ENCODE measurements around the gene ANKFY1. TPM values are rescaled to one million over a fixed set of nuclear protein-coding genes. Genes with fewer than 3 reads are reported as not detected.

ANKFY1 gene
- total RNA-seq, 1 experiment from 2014 or later, result 38.9 TPM

DNA sequence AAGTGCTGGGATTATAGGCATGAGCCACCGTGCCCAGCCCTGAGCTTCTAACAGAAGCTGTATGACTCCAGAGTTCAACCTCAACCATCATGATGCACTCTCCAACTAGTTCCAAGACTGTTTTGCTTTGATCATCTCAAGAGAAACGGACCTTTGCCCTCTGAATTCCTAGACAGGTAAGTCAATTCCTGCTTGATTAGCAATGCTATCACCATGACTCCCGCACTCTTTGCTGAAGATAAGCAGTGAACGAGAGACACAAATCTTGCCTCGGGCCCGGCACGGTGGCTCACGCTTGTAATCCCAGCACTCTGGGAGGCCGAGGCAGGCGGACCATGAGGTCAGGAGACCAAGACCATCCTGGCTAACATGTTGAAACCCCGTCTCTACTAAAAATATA, 22.2 kb downstream of the ANKFY1 start:
- Histone ChIP-seq H3K9ac (ENCODE audit: low read length) (no peak overlapping the region), H3K4me3 (replicated peaks in 1 of 2; ENCODE audit: low read depth in 1 of 2, low read length in 2 of 2) (no peak overlapping the region), H3K36me3 (ENCODE audit: control insufficient read depth in 1 of 2, insufficient read depth in 2 of 2, low read length in 2 of 2) (peaks cover 0 to 10% of the 10 kb centered on the region in 2 experiments; a peak in 2 of 4 replicates), H3K4me2 (ENCODE audit: low read length) (no peak overlapping the region), H3K9me3 (ENCODE audit: control insufficient read depth in 1 of 2, insufficient read depth in 1 of 2, low read depth in 1 of 2, low read length in 2 of 2) (no peaks in the 10 kb centered on the region), H3K4me1 (ENCODE audit: control insufficient read depth in 1 of 2, insufficient read depth in 2 of 2, low read length in 2 of 2) (no peaks in the 10 kb centered on the region; a peak in 1 of 4 replicates), H2AFZ (ENCODE audit: low read depth, low read length, poor library complexity, severe bottlenecking) (no peak overlapping the region), H3K79me2 (ENCODE audit: insufficient read depth, low read length) (peaks cover 24% of the 10 kb centered on the region), H3K9me2 (ENCODE audit: insufficient read depth) (no peaks in the 10 kb centered on the region), H3K27me3 (ENCODE audit: insufficient read depth, low read length) (no peaks in the 10 kb centered on the region), H4K20me1 (ENCODE audit: insufficient read depth) (no peaks in the 10 kb centered on the region), H3K27ac (ENCODE audit: low read depth, low read length) (no peak overlapping the region)
- ChIA-PET POLR2A (no interaction called here), CTCF (no interaction called here), RAD21 (ENCODE audit: low non-redundant PET in 1 of 2, low total read pairs in 2 of 2, uncharacterized antibody in 2 of 2, unreplicated experiment in 2 of 2) (no interaction called here)
- DNase-seq (ENCODE audit: low read depth, low spot score), result no peak
- TF ChIP-seq EGR1 (IDR thresholded peaks at IDR 0.05; ENCODE audit: low read depth) (no peak), RAD21 (IDR thresholded peaks at IDR 0.05; ENCODE audit: low read depth) (no peak), EZH2 (IDR thresholded peaks at IDR 0.05) (no peak), SP1 (IDR thresholded peaks at IDR 0.05; ENCODE audit: low read depth) (no peak)
- no TSS peak for BruUV-seq (replicated peaks)
- ATAC-seq, result no peak; the same call in 1 of the 2 replicates
- intact Hi-C loops (cut with micrococcal nuclease), result no loop called here

DNA sequence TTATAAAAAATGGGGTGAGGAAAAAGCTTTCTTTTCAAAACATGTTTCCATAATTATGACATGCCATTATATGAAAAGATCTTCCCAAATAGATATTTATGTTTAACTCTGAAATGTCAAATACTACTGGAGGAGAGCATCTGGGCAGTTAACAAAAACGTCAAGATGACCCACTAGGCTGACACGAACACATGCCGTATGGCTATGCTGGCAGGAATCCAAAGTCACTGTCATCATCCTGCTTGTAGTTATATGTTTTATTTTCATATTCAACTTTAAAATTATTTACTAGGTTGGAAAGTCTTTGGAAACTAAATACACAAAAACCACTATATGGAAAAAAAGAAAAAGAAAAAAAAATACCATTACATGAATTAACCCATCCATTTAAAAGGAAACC, 27.3 kb downstream of the ANKFY1 start:
- ATAC-seq, result no peak
- no peak for TF ChIP-seq MAX (IDR thresholded peaks at IDR 0.05)
- TF ChIP-seq EZH2 (IDR thresholded peaks at IDR 0.05), result no peak
- no peak for TF ChIP-seq TCF7L2 (IDR thresholded peaks at IDR 0.05; ENCODE audit: borderline replicate concordance, extremely low read depth, insufficient read depth, insufficient read length)
- TF ChIP-seq JUND (IDR thresholded peaks at IDR 0.05), result no peak
- TF ChIP-seq EGR1 (IDR thresholded peaks at IDR 0.05; ENCODE audit: low read depth), result no peak
- TF ChIP-seq CTCF (IDR thresholded peaks at IDR 0.05 in 2 of 3, conservative IDR thresholded peaks at IDR 0.05 in 1 of 3; ENCODE audit: borderline replicate concordance in 1 of 3, insufficient read depth in 1 of 3, low read depth in 2 of 3, low read length in 2 of 3), result no peak
- no peak for TF ChIP-seq SP1 (IDR thresholded peaks at IDR 0.05; ENCODE audit: low read depth)
- no peak for TF ChIP-seq SRF (IDR thresholded peaks at IDR 0.05; ENCODE audit: low read depth)
- TF ChIP-seq ZNF274 (IDR thresholded peaks at IDR 0.05; ENCODE audit: low read depth, low read length), result no peak
- no peak for DNase-seq (ENCODE audit: low read depth, low spot score)
- intact Hi-C loops (cut with micrococcal nuclease), result no loop called here
- peaks cover 14 to 18% of the 10 kb centered on the region in 2 experiments; a peak in 3 of 4 replicates for H3K36me3 ChIP-seq (ENCODE audit: control insufficient read depth in 1 of 2, insufficient read depth in 2 of 2, low read length in 2 of 2)
- no peak overlapping the region for H3K4me3 ChIP-seq (replicated peaks in 1 of 2; ENCODE audit: low read depth in 1 of 2, low read length in 2 of 2)
- H3K9me3 ChIP-seq (ENCODE audit: control insufficient read depth in 1 of 2, insufficient read depth in 1 of 2, low read depth in 1 of 2, low read length in 2 of 2), result no peaks in the 10 kb centered on the region
- no peak overlapping the region for H3K9ac ChIP-seq (ENCODE audit: low read length)
- H3K27ac ChIP-seq (ENCODE audit: low read depth, low read length), result no peak overlapping the region
- H3K4me2 ChIP-seq (ENCODE audit: low read length), result no peak overlapping the region
- H3K79me2 ChIP-seq (ENCODE audit: insufficient read depth, low read length), result no peaks in the 10 kb centered on the region; the same call in 1 of the 2 replicates
- H2AFZ ChIP-seq (ENCODE audit: low read depth, low read length, poor library complexity, severe bottlenecking), result no peak overlapping the region
- H3K9me2 ChIP-seq (ENCODE audit: insufficient read depth), result no peaks in the 10 kb centered on the region
- BruUV-seq (replicated peaks), result no TSS peak
- ChIA-PET POLR2A (no interaction called here), CTCF (no interaction called here), RAD21 (ENCODE audit: low non-redundant PET in 1 of 2, low total read pairs in 2 of 2, uncharacterized antibody in 2 of 2, unreplicated experiment in 2 of 2) (no interaction called here)
- no peaks in the 10 kb centered on the region for H4K20me1 ChIP-seq (ENCODE audit: insufficient read depth)
- no peaks in the 10 kb centered on the region for H3K27me3 ChIP-seq (ENCODE audit: insufficient read depth, low read length)
- peaks cover 0 to under 1% of the 10 kb centered on the region in 2 experiments; a peak in 2 of 4 replicates for H3K4me1 ChIP-seq (ENCODE audit: control insufficient read depth in 1 of 2, insufficient read depth in 2 of 2, low read length in 2 of 2)

All from HCT116 (cell line).